MCF 10A (cell line): ENCODE data around the gene ZSCAN16. TPM values are rescaled to one million over a fixed set of nuclear protein-coding genes. Genes with fewer than 3 reads are reported as not detected.
"Not testable (repeated sequence)": the region's sequence is repeated elsewhere in the genome, so short reads cannot be mapped to it uniquely, and the experiment has no call there.

ENCODE experiments used
- Bru-seq: library from RNA; stranded (reverse); fragments of 400-500 nt; gene quantifications from one replicate; lab custom pipeline; 2021; lab: Mats Ljungman, UMichigan
- BruChase-seq, 2 experiments: library from RNA; stranded (reverse); fragments of 400-500 nt; gene quantifications; one replicate each; lab custom pipeline; 2021; lab: Mats Ljungman, UMichigan
- BruUV-seq: library from RNA; stranded (reverse); fragments of 400-500 nt; replicated peaks from 2 replicates; lab custom pipeline; 2021; lab: Mats Ljungman, UMichigan
- CTCF ChIA-PET: fragments of 300-600 bp; sonication (Branson Sonifier 250); formaldehyde crosslinking; extraction: SDS; loops from one replicate; lab custom pipeline; 2021; ENCODE audit warnings: antibody characterized with exemption, inconsistent platforms; lab: Yijun Ruan, JAX
- POLR2A ChIA-PET: fragments of 300-600, 350-650 bp; sonication (Branson Sonifier 250); formaldehyde crosslinking; extraction: SDS; loops from one replicate; lab custom pipeline; 2020; ENCODE audit warnings: antibody characterized with exemption, inconsistent platforms; lab: Yijun Ruan, JAX
- DNase-seq: peaks from one replicate; pipeline ENCODE4 v3.0.0-alpha.2; 2018; ENCODE audit not compliant: unreplicated experiment
- H3K27ac Mint-ChIP-seq: one replicate; pipeline ENCODE4 v1.8.0; 2022; ENCODE audit warnings: mild to moderate bottlenecking, low read depth, mixed read lengths; ENCODE audit not compliant: unreplicated experiment
- H3K27me3 Mint-ChIP-seq: one replicate; pipeline ENCODE4 v1.8.0; 2022; ENCODE audit warnings: mixed read lengths; ENCODE audit not compliant: insufficient read depth, unreplicated experiment
- H3K36me3 Mint-ChIP-seq: one replicate; pipeline ENCODE4 v1.8.0; 2022; ENCODE audit warnings: mild to moderate bottlenecking, moderate library complexity, mixed read lengths; ENCODE audit not compliant: insufficient read depth, unreplicated experiment
- H3K4me1 Mint-ChIP-seq: one replicate; pipeline ENCODE4 v1.8.0; 2022; ENCODE audit warnings: mixed read lengths; ENCODE audit not compliant: insufficient read depth, unreplicated experiment
- H3K4me3 Mint-ChIP-seq: one replicate; pipeline ENCODE4 v1.8.0; 2022; ENCODE audit warnings: mild to moderate bottlenecking, moderate library complexity, mixed read lengths; ENCODE audit not compliant: unreplicated experiment
- H3K9me3 Mint-ChIP-seq: one replicate; pipeline ENCODE4 v1.8.0; 2022; ENCODE audit warnings: mixed read lengths; ENCODE audit not compliant: unreplicated experiment
- intact Hi-C: fragments of 100-400 bp; cut with micrococcal nuclease; formaldehyde crosslinking; loops from 2 replicates; pipeline ENCODE4 v1.14.1; 2022
- long read RNA-seq: library from polyadenylated mRNA; stranded (forward); transcript quantifications from one replicate; pipeline ENCODE4 v2.0.0, GENCODE V29; 2022
- total RNA-seq: library from RNA; stranded (reverse); gene quantifications from 2 replicates; pipeline ENCODE4 v1.2.3, GENCODE V29; 2022
- TF ChIP-seq, protein P1 (sequence below): fragments of 200-600 bp; IDR thresholded peaks from one replicate; pipeline ENCODE4 v1.8.0; 2022; ENCODE audit warnings: antibody characterized with exemption, mild to moderate bottlenecking; ENCODE audit not compliant: unreplicated experiment

ZSCAN16 gene
- total RNA-seq, result 2.6 and 4.4 TPM in 2 replicates
- Bru-seq, nascent RNA, result percentile 58 among the genes with signal in this experiment
- percentile 47 among the genes with signal in this experiment for BruChase-seq, experiment 1, labeled RNA remaining after a 6-hour chase
- BruChase-seq, experiment 2, labeled RNA remaining after a 2-hour chase, result percentile 60 among the genes with signal in this experiment
- long read RNA-seq, transcript ZSCAN16-201 (4 exons, 1,328 nt), result major isoform, 5 of 8 reads
- long read RNA-seq, partial matches to known transcripts, result 2 of 8 reads
- long read RNA-seq, other reads (novel, unspliced or antisense), result 1 of 8 reads

DNA sequence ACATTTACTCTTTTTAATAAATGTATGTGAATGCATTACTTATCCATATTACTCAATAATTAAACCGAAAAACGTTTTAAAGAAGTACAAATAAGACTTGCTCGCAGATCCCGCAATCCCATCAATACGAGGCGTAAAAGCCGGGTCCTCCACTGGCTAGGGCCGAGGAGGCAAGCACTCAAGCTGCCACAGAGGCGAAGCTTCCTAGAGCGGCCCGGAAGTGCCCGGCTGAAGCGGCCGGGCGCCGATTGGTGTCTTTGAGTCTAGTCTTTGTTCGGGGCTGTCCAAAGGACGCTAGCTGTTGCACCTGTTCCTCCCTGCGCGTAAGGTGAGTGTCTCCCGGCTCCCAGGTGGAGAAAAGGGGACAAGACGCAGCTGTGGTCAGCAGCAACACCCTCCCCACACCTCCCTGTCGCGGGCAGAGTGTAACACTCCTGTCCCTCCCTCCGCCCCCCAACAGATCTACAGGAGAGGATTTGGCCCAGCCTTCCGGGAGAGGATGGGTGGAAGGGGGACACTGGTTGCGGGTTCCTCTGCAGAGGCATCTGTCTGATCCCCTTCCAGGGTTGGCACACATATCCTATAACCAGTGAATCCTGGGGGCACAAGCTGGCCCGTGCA is at the start of gene ZSCAN16:
Gene ZSCAN16 (plus strand): TSS at position 260 of the 621 bp plus-strand sequence. CDS start 835 bp downstream, outside the sequence.
- Mint-ChIP-seq H3K36me3 (peaks cover 46% of the 10 kb centered on the region), H3K4me3 (peak within 1 kb of the TSS; percentile 84), H3K27ac (peak within 1 kb of the TSS; percentile 87), H3K4me1 (peaks cover 41% of the 10 kb centered on the region), H3K9me3 (no peaks in the 10 kb centered on the region), H3K27me3 (no peaks in the 10 kb centered on the region)
- intact Hi-C loops, result loop anchor here (1.0 kb wide), 1 partner anchor 44 kb away; the partner anchor contains the start of gene ZNF165
- CTCF ChIA-PET, result interaction anchor here (0.7 to 2.2 kb wide), 4 partner anchors 9 to 462 kb away, joined by 3 to 7 read pairs (median 4); no protein-coding TSS in a partner anchor
- peak; percentile 85 for DNase-seq
- BruUV-seq, result no TSS peak
- POLR2A ChIA-PET, result interaction anchor here (0.6 to 8.1 kb wide), 12 partner anchors 9 to 252 kb away, joined by 3 to 112 read pairs (median 4); partner anchors contain the start of genes ZKSCAN3, ZKSCAN8, ZNF165 and ZSCAN9
- TF ChIP-seq, protein P1, sequence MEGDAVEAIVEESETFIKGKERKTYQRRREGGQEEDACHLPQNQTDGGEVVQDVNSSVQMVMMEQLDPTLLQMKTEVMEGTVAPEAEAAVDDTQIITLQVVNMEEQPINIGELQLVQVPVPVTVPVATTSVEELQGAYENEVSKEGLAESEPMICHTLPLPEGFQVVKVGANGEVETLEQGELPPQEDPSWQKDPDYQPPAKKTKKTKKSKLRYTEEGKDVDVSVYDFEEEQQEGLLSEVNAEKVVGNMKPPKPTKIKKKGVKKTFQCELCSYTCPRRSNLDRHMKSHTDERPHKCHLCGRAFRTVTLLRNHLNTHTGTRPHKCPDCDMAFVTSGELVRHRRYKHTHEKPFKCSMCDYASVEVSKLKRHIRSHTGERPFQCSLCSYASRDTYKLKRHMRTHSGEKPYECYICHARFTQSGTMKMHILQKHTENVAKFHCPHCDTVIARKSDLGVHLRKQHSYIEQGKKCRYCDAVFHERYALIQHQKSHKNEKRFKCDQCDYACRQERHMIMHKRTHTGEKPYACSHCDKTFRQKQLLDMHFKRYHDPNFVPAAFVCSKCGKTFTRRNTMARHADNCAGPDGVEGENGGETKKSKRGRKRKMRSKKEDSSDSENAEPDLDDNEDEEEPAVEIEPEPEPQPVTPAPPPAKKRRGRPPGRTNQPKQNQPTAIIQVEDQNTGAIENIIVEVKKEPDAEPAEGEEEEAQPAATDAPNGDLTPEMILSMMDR, result no peak

GRCh38 chr6:28078050-28078449 is 46.4 kb upstream of the ZSCAN16 start:
- POLR2A ChIA-PET, result interaction anchor here (0.9 kb wide), 1 partner anchor 63 kb away, joined by 3 read pairs; the partner anchor contains the start of gene ZKSCAN8
- Mint-ChIP-seq H3K27ac (no peak overlapping the region), H3K9me3 (no peaks in the 10 kb centered on the region), H3K4me1 (peaks cover 13% of the 10 kb centered on the region), H3K4me3 (no peak overlapping the region), H3K27me3 (peaks cover 11% of the 10 kb centered on the region), H3K36me3 (no peaks in the 10 kb centered on the region)
- CTCF ChIA-PET, result no interaction called here
- intact Hi-C loops, result no loop called here
- TF ChIP-seq, protein P1, result no peak
- DNase-seq, result no peak
- BruUV-seq, result no TSS peak

DNA sequence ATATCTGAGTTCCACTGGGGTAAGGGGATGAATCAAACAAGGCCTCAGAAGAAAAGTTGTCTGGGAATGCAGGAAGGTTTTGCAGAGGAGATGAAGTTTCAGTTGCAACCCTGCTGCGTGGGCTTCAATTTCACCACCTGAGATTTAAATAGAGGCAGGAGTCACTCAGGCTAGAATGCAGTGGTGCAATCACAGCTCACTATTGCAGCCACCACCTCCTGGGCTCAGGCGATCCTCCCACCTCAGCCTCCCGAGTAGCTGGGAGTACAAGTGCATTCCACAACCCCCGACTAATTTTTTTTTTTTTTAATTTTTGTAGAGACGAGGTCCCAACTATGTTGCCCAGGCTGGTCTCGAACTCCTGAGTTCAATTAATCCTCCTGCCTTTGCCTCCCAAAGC is 45.6 kb upstream of the ZSCAN16 start:
- no peaks in the 10 kb centered on the region for H3K9me3 Mint-ChIP-seq
- intact Hi-C loops, result no loop called here
- no peak overlapping the region for H3K27ac Mint-ChIP-seq
- DNase-seq, result peak; percentile 0
- H3K4me1 Mint-ChIP-seq, result peaks cover 13% of the 10 kb centered on the region
- no peak overlapping the region for H3K4me3 Mint-ChIP-seq
- ChIA-PET POLR2A (interaction anchor here (0.6 to 2.4 kb wide), 2 partner anchors 26 to 1794 kb away, joined by 3 to 18 read pairs; a partner anchor contains a TSS), CTCF (interaction anchor here (0.6 to 1.2 kb wide), 3 partner anchors 11 to 245 kb away, joined by 3 to 5 read pairs (median 3); no protein-coding TSS in a partner anchor)
- H3K36me3 Mint-ChIP-seq, result no peaks in the 10 kb centered on the region
- TF ChIP-seq, protein P1, result no peak
- no TSS peak for BruUV-seq
- H3K27me3 Mint-ChIP-seq, result peaks cover 3% of the 10 kb centered on the region

- Mint-ChIP-seq H3K4me3 (peak within 1 kb of the TSS; percentile 80), H3K27ac (peak within 1 kb of the TSS; percentile 99), H3K4me1 (peaks cover 13% of the 10 kb centered on the region)
- H3K36me3 Mint-ChIP-seq, H3K9me3 Mint-ChIP-seq, DNase-seq, H3K27me3 Mint-ChIP-seq, CTCF ChIA-PET: not testable (repeated sequence)
- TSS peak; percentile 59 for BruUV-seq
- intact Hi-C loops, result loop anchor here (1.0 to 10.0 kb wide), 4 partner anchors 24 to 266 kb away; partner anchors contain the start of gene ZSCAN16
- POLR2A ChIA-PET, result interaction anchor here (0.6 to 2.8 kb wide), 8 partner anchors 25 to 902 kb away, joined by 3 to 18 read pairs (median 4); partner anchors contain the start of genes ZKSCAN8, ZSCAN16 and ZSCAN31
Measured at GRCh38 chr6:28080381-28080630, 44.1 kb upstream of the ZSCAN16 start, which contains the start of gene ZNF165. TSS of gene ZNF165 (plus strand) at chr6:28080568. CDS start at chr6:28085481, 4,913 bp downstream.
